IPS-18a (cell line): ENCODE measurements around the gene FRMPD1.

Experiments used
- H3K27ac ChIP-seq: one replicate; pipeline ENCODE4 v1.5.1; 2013; ENCODE audit warnings: low read length
- H3K27me3 ChIP-seq: one replicate; pipeline ENCODE4 v1.6.1; 2013; ENCODE audit warnings: mild to moderate bottlenecking, low read length; ENCODE audit not compliant: control insufficient read depth, insufficient read depth
- H3K36me3 ChIP-seq: one replicate; pipeline ENCODE4 v1.6.1; 2013; ENCODE audit warnings: low read depth, low read length; ENCODE audit not compliant: control insufficient read depth
- H3K4me1 ChIP-seq: one replicate; pipeline ENCODE4 v1.6.1; 2013; ENCODE audit warnings: low read depth, low read length; ENCODE audit not compliant: control insufficient read depth
- H3K4me3 ChIP-seq: one replicate; pipeline ENCODE4 v1.5.1; 2013; ENCODE audit warnings: low read length
- H3K9ac ChIP-seq: one replicate; pipeline ENCODE4 v1.6.1; 2013; ENCODE audit warnings: mild to moderate bottlenecking, low read length, moderate library complexity
- H3K9me3 ChIP-seq: one replicate; pipeline ENCODE4 v1.6.1; 2013; ENCODE audit warnings: low read depth, low read length; ENCODE audit not compliant: control insufficient read depth

The FRMPD1 gene

GRCh38 chr9:37618817-37619216, 31.9 kb upstream of the FRMPD1 start:
- Histone ChIP-seq H3K27me3 (no peaks in the 10 kb centered on the region), H3K9ac (no peak overlapping the region), H3K27ac (no peak overlapping the region), H3K4me1 (peaks cover 6% of the 10 kb centered on the region), H3K9me3 (no peaks in the 10 kb centered on the region), H3K4me3 (no peak overlapping the region), H3K36me3 (no peaks in the 10 kb centered on the region)

DNA sequence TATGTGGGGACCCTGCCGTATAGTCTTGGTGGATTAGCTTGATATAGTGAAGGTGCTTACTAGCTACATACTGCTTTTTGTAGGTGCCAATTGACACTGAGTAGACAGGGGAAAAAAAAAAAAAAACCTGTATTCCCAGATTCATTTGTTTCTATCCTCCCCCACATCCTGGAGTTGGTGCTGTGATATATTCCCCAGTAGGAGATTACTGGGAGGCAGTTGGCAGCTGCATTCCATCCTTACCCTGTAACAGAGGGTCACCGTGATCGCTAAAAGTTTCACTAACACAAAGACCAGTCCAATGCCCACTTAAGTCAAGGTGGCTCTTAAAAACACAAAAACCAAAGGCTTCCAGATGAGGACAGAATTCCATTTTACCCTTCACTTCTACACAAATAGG, 30.9 kb upstream of the FRMPD1 start:
- Histone ChIP-seq H3K27me3 (no peaks in the 10 kb centered on the region), H3K27ac (no peak overlapping the region), H3K36me3 (no peaks in the 10 kb centered on the region), H3K9ac (no peak overlapping the region), H3K4me3 (no peak overlapping the region), H3K9me3 (no peaks in the 10 kb centered on the region), H3K4me1 (peaks cover 13% of the 10 kb centered on the region)

GRCh38 chr9:37620396-37620795, 30.4 kb upstream of the FRMPD1 start:
- H3K4me1 ChIP-seq = peaks cover 13% of the 10 kb centered on the region
- no peak overlapping the region for H3K27ac ChIP-seq
- no peaks in the 10 kb centered on the region for H3K27me3 ChIP-seq
- H3K4me3 ChIP-seq = no peak overlapping the region
- H3K9me3 ChIP-seq = no peaks in the 10 kb centered on the region
- no peaks in the 10 kb centered on the region for H3K36me3 ChIP-seq
- no peak overlapping the region for H3K9ac ChIP-seq

DNA sequence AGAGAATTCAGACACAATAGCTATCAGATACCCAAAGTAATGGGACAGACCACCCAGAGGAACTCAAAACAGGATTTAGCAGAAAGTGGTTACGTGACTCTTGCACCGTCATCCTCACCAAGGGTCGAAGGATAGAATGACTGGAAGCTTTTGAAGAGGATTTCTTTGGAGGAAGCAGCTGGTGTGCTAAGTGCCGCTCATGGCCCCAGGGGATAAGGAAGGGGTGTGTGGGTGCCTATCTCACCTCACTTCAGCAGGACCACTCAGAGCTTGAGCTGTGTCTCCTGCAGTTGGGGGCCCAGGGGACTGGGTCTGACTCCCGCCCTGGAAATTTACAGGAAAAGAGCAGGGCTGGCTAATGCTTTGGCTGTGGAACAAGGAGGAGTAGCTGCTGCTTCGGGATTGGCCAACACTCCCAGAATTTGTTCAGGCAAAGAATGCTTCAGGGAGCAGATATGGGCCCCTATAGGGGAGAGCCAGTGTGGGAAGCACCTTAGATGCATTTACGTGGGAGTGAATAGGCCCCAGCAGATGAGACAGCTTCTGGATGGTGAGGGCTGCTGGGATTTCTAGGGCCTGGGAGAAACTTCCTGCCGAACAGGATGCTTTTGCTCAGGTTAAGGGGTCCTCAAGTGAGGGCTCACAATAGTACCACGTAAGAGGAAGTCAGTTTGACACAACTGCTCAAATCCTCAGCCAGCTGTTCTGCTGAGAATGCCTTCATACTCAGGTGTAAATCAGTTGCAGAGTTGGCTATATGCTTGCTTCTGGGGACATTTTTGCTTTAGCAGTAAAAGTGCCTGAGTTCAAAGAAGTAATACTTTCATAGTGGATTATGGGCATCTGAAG, 29.3 kb upstream of the FRMPD1 start:
- H3K36me3 ChIP-seq = no peaks in the 10 kb centered on the region
- no peak overlapping the region for H3K4me3 ChIP-seq
- no peaks in the 10 kb centered on the region for H3K9me3 ChIP-seq
- H3K9ac ChIP-seq = no peak overlapping the region
- H3K27ac ChIP-seq = no peak overlapping the region
- no peaks in the 10 kb centered on the region for H3K27me3 ChIP-seq
- H3K4me1 ChIP-seq = peaks cover 13% of the 10 kb centered on the region

DNA sequence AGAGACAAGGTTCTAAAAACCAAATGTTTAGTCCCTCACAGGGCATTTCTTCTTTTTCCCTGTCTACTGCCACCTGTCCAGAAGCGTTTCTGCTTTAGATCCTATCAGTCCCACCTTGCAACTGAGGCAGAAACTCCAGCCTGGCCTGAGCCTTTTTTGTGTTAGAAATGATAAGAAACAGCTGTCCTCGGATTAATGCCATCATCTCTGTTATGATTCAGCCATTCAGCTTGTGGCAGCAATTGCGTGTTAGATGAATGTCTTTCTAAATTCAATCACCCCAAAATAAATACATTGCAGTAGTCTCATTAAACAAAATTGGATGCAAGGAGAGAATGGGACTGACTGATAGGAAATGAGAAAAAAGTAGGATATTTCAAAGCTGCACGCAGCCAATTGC, 28.3 kb upstream of the FRMPD1 start:
- H3K27me3 ChIP-seq = no peaks in the 10 kb centered on the region
- no peak overlapping the region for H3K27ac ChIP-seq
- H3K9me3 ChIP-seq = no peaks in the 10 kb centered on the region
- no peak overlapping the region for H3K4me3 ChIP-seq
- peaks cover 13% of the 10 kb centered on the region for H3K4me1 ChIP-seq
- no peak overlapping the region for H3K9ac ChIP-seq
- H3K36me3 ChIP-seq = no peaks in the 10 kb centered on the region

GRCh38 chr9:37623267-37623666, 27.5 kb upstream of the FRMPD1 start:
- Histone ChIP-seq H3K4me1 (peaks cover 13% of the 10 kb centered on the region), H3K36me3 (no peaks in the 10 kb centered on the region), H3K9ac (no peak overlapping the region), H3K27me3 (no peaks in the 10 kb centered on the region), H3K27ac (no peak overlapping the region), H3K4me3 (no peak overlapping the region), H3K9me3 (no peaks in the 10 kb centered on the region)

- Histone ChIP-seq H3K27ac (no peak overlapping the region), H3K4me3 (no peak overlapping the region), H3K9ac (no peak overlapping the region), H3K9me3 (no peaks in the 10 kb centered on the region), H3K27me3 (no peaks in the 10 kb centered on the region), H3K36me3 (no peaks in the 10 kb centered on the region), H3K4me1 (peaks cover 13% of the 10 kb centered on the region)
Measured at GRCh38 chr9:37624073-37624472, 26.7 kb upstream of the FRMPD1 start.

- peaks cover 13% of the 10 kb centered on the region for H3K4me1 ChIP-seq
- no peaks in the 10 kb centered on the region for H3K27me3 ChIP-seq
- H3K9ac ChIP-seq = no peak overlapping the region
- no peaks in the 10 kb centered on the region for H3K36me3 ChIP-seq
- no peaks in the 10 kb centered on the region for H3K9me3 ChIP-seq
- H3K27ac ChIP-seq = no peak overlapping the region
- no peak overlapping the region for H3K4me3 ChIP-seq
Measured at GRCh38 chr9:37625036-37625757, 25.6 kb upstream of the FRMPD1 start.

- H3K36me3 ChIP-seq = no peaks in the 10 kb centered on the region
- no peaks in the 10 kb centered on the region for H3K9me3 ChIP-seq
- no peak overlapping the region for H3K4me3 ChIP-seq
- H3K4me1 ChIP-seq = peaks cover 13% of the 10 kb centered on the region
- H3K27me3 ChIP-seq = no peaks in the 10 kb centered on the region
- H3K9ac ChIP-seq = no peak overlapping the region
- H3K27ac ChIP-seq = no peak overlapping the region
Measured at GRCh38 chr9:37625758-37626147, 25.0 kb upstream of the FRMPD1 start.

- H3K4me3 ChIP-seq = no peak overlapping the region
- H3K9ac ChIP-seq = no peak overlapping the region
- H3K27ac ChIP-seq = no peak overlapping the region
- no peaks in the 10 kb centered on the region for H3K36me3 ChIP-seq
- H3K4me1 ChIP-seq = peaks cover 13% of the 10 kb centered on the region
- H3K9me3 ChIP-seq = no peaks in the 10 kb centered on the region
- H3K27me3 ChIP-seq = no peaks in the 10 kb centered on the region
Measured at GRCh38 chr9:37626708-37627292, 24.0 kb upstream of the FRMPD1 start.

- Histone ChIP-seq H3K4me1 (no peaks in the 10 kb centered on the region), H3K9ac (no peak overlapping the region), H3K27ac (no peak overlapping the region), H3K36me3 (no peaks in the 10 kb centered on the region), H3K4me3 (no peak overlapping the region), H3K27me3 (no peaks in the 10 kb centered on the region), H3K9me3 (no peaks in the 10 kb centered on the region)
Measured at GRCh38 chr9:37632479-37632878, 18.3 kb upstream of the FRMPD1 start.
